Upper lobe of left lung (tissue), 6 donors: Measurements from ENCODE around the gene RABGAP1. TPM values are rescaled to one million over a fixed set of nuclear protein-coding genes. Genes with fewer than 3 reads are reported as not detected.

Experiments used
- ATAC-seq, 2 donors: fragments of 200-7000 bp; cut with Tn5 transposase; one replicate each; pipeline ENCODE4 v1.9.1; 2022; ENCODE audit warnings: mild to moderate bottlenecking in 2 of 2, moderate library complexity in 2 of 2; ENCODE audit not compliant: low FRiP score in 2 of 2
- DNase-seq, 2 donors: peaks; one replicate each; pipeline ENCODE4 v3.0.0-alpha.2; 2019 to 2020
- H3K27ac ChIP-seq, 4 donors: fragments of 200-600 bp; sonication (generic); one replicate each; pipeline ENCODE4 v1.5.1; 2016 to 2019
- H3K27me3 ChIP-seq, 4 donors: fragments of 200-600 bp; sonication (generic); one replicate each; pipeline ENCODE4 v1.5.1; 2017 to 2019
- H3K36me3 ChIP-seq, 4 donors: fragments of 200-600 bp; sonication (generic); one replicate each; pipeline ENCODE4 v1.5.1; 2016 to 2019
- H3K4me1 ChIP-seq, 4 donors: fragments of 200-600 bp; sonication (generic); one replicate each; pipeline ENCODE4 v1.5.1; 2018 to 2019
- H3K4me3 ChIP-seq, 4 donors: fragments of 200-600 bp; sonication (generic); one replicate each; pipeline ENCODE4 v1.5.1; 2017 to 2019; ENCODE audit warnings: mild to moderate bottlenecking in 2 of 4, moderate library complexity in 1 of 4
- H3K9me3 ChIP-seq, 4 donors: fragments of 200-600 bp; sonication (generic); one replicate each; pipeline ENCODE4 v1.5.1; 2018 to 2019
- CTCF ChIP-seq, 6 experiments: fragments of 450-650 bp in 4 of 6; fragments of 200-600 bp in 2 of 6; sonication (generic) in 2 of 6; IDR thresholded peaks; one replicate each; pipeline ENCODE4 v1.5.1; 2016 to 2019; ENCODE audit warnings: antibody characterized with exemption in 6 of 6
- EP300 ChIP-seq, 4 donors: sonication (generic); formaldehyde crosslinking; IDR thresholded peaks; one replicate each; pipeline ENCODE4 v1.5.1; 2017; ENCODE audit warnings: antibody characterized with exemption in 4 of 4, control low read depth in 2 of 4
- POLR2A ChIP-seq, 4 donors: fragments of 450-650 bp; IDR thresholded peaks; one replicate each; pipeline ENCODE4 v1.5.1; 2016 to 2017; ENCODE audit warnings: antibody characterized with exemption in 4 of 4, mild to moderate bottlenecking in 2 of 4
- POLR2AphosphoS5 ChIP-seq, 2 donors: sonication (generic); formaldehyde crosslinking; IDR thresholded peaks; one replicate each; pipeline ENCODE4 v1.5.1; 2017; ENCODE audit warnings: antibody characterized with exemption in 2 of 2
- WGBS, 2 donors: methylation state at CpG; one replicate each; pipeline ENCODE4 v1.1.5; 2017 to 2018; 5-methylcytosine and 5-hydroxymethylcytosine counted together
- total RNA-seq, 6 donors: library from RNA; depleted of rRNA in 4 of 6; stranded (reverse); fragments of >200 nt in 4 of 6; gene quantifications; one replicate each; pipeline versions ENCODE4 v1.1.0 to v1.2.1, GENCODE V29; 2016 to 2021
- donor health status: DM: no; HTN: no; CAD: no; lungs with moderate emphysema.
- donor health status: DM: no; HTN: yes; CAD: no; lungs with severe emphysema.

Gene RABGAP1
- total RNA-seq, 6 donors from 2014 or later = 41.7 to 147 (median 62.6) TPM

GRCh38 chr9:122991370-122991830 lies 50.6 kb downstream of the RABGAP1 start:
- no peak overlapping the region for H3K27ac ChIP-seq
- no peaks in the 10 kb centered on the region for H3K9me3 ChIP-seq
- ATAC-seq (peak; percentile 49 to 84), DNase-seq (no peak)
- TF ChIP-seq CTCF (IDR thresholded peaks at IDR 0.05) (peak; percentile 47 to 77 (median 68)), EP300 (IDR thresholded peaks at IDR 0.05) (no peak)
- WGBS, 2 donors = 47 to 48% methylated on average over 4 of the region's 4 CpGs
- H3K4me3 ChIP-seq = no peak overlapping the region
- no peaks in the 10 kb centered on the region for H3K4me1 ChIP-seq
- no peaks in the 10 kb centered on the region for H3K27me3 ChIP-seq
- H3K36me3 ChIP-seq = peaks cover 3 to 47% (median 15%) of the 10 kb centered on the region in 4 donors

- DNase-seq = no peak
- Histone ChIP-seq H3K9me3 (no peaks in the 10 kb centered on the region), H3K4me1 (no peaks in the 10 kb centered on the region), H3K27me3 (no peaks in the 10 kb centered on the region), H3K27ac (no peak overlapping the region), H3K36me3 (peaks cover 0 to 67% (median 20%) of the 10 kb centered on the region in 4 donors), H3K4me3 (no peak overlapping the region)
- no peak for TF ChIP-seq CTCF (IDR thresholded peaks at IDR 0.05)
- TF ChIP-seq EP300 (IDR thresholded peaks at IDR 0.05) = no peak
- TF ChIP-seq POLR2AphosphoS5 (IDR thresholded peaks at IDR 0.05) = no peak
- TF ChIP-seq POLR2A (IDR thresholded peaks at IDR 0.05) = no peak
- WGBS, 2 donors = 94 to 96% methylated on average over 1 of the region's 1 CpG
- no peak for ATAC-seq
Observed at GRCh38 chr9:122996586-122996985, 55.8 kb downstream of the RABGAP1 start.

GRCh38 chr9:122998448-122998847 lies 57.6 kb downstream of the RABGAP1 start:
- WGBS, 2 donors = 91 to 94% methylated on average over 5 of the region's 5 CpGs
- H3K27me3 ChIP-seq = no peaks in the 10 kb centered on the region
- peaks cover 0 to 6% (median 0%) of the 10 kb centered on the region in 4 donors for H3K4me1 ChIP-seq

GRCh38 chr9:123000371-123001068 lies 59.7 kb downstream of the RABGAP1 start:
- no peak overlapping the region for H3K4me3 ChIP-seq
- no peaks in the 10 kb centered on the region for H3K27me3 ChIP-seq
- 95 to 100% methylated on average over 1 of the region's 1 CpG for WGBS, 2 donors
- no peak for ATAC-seq
- H3K4me1 ChIP-seq = peaks cover 0 to 6% (median 0%) of the 10 kb centered on the region in 4 donors
- DNase-seq = no peak
- no peak overlapping the region for H3K27ac ChIP-seq
- TF ChIP-seq EP300 (IDR thresholded peaks at IDR 0.05) (no peak), POLR2AphosphoS5 (IDR thresholded peaks at IDR 0.05) (no peak)
- H3K9me3 ChIP-seq = no peaks in the 10 kb centered on the region
- peaks cover 0 to 75% (median 18%) of the 10 kb centered on the region in 4 donors for H3K36me3 ChIP-seq

More at GRCh38 chr9:122998448-122998847, 57.6 kb downstream of the RABGAP1 start:
- DNase-seq (no peak), ATAC-seq (no peak)
- no peak overlapping the region for H3K27ac ChIP-seq
- no peak overlapping the region for H3K4me3 ChIP-seq
- TF ChIP-seq EP300 (IDR thresholded peaks at IDR 0.05) = no peak
- no peak for TF ChIP-seq POLR2AphosphoS5 (IDR thresholded peaks at IDR 0.05)
- no peak for TF ChIP-seq POLR2A (IDR thresholded peaks at IDR 0.05)
- H3K9me3 ChIP-seq = no peaks in the 10 kb centered on the region
- peaks cover 0 to 62% (median 18%) of the 10 kb centered on the region in 4 donors for H3K36me3 ChIP-seq

GRCh38 chr9:123002754-123003153 lies 61.9 kb downstream of the RABGAP1 start:
- DNase-seq = no peak
- no peaks in the 10 kb centered on the region for H3K9me3 ChIP-seq
- no peak for ATAC-seq
- H3K4me3 ChIP-seq = no peak overlapping the region
- no peak for TF ChIP-seq CTCF (IDR thresholded peaks at IDR 0.05)
- no peak for TF ChIP-seq POLR2AphosphoS5 (IDR thresholded peaks at IDR 0.05)
- no peak for TF ChIP-seq EP300 (IDR thresholded peaks at IDR 0.05)
- TF ChIP-seq POLR2A (IDR thresholded peaks at IDR 0.05) = no peak
- peaks cover 5 to 63% (median 14%) of the 10 kb centered on the region in 4 donors for H3K36me3 ChIP-seq
- no peaks in the 10 kb centered on the region for H3K27me3 ChIP-seq
- peaks cover 0 to 6% (median 0%) of the 10 kb centered on the region in 4 donors for H3K4me1 ChIP-seq
- 51 to 52% methylated on average over 5 of the region's 5 CpGs for WGBS, 2 donors
- no peak overlapping the region for H3K27ac ChIP-seq
